GM06990 (cell line): ENCODE results near the gene GRAP.

Experiments used
- DNase-seq: peaks from one replicate; pipeline ENCODE4 v3.0.0-alpha.2; 2011; ENCODE audit not compliant: insufficient read length; ENCODE audit errors: extremely low read depth
- H3K27me3 ChIP-seq: replicated peaks from 2 replicates; pipeline ENCODE4 v1.6.0; 2011; ENCODE audit warnings: low read length; ENCODE audit not compliant: control insufficient read depth, insufficient read depth
- H3K36me3 ChIP-seq: 2 replicates; pipeline ENCODE4 v1.5.1; 2011; ENCODE audit warnings: low read length; ENCODE audit not compliant: control insufficient read depth, insufficient read depth
- H3K4me3 ChIP-seq: replicated peaks from 2 replicates; pipeline ENCODE4 v1.5.1; 2011; ENCODE audit warnings: low read depth, mild to moderate bottlenecking, control low read depth, low read length
- TF ChIP-seq, protein P1 (sequence below): IDR thresholded peaks from 2 replicates; pipeline ENCODE4 v1.5.1; 2011; ENCODE audit warnings: low read length, control low read depth, mild to moderate bottlenecking, inconsistent platforms; ENCODE audit not compliant: insufficient read depth, poor library complexity, severe bottlenecking

Gene GRAP

DNA sequence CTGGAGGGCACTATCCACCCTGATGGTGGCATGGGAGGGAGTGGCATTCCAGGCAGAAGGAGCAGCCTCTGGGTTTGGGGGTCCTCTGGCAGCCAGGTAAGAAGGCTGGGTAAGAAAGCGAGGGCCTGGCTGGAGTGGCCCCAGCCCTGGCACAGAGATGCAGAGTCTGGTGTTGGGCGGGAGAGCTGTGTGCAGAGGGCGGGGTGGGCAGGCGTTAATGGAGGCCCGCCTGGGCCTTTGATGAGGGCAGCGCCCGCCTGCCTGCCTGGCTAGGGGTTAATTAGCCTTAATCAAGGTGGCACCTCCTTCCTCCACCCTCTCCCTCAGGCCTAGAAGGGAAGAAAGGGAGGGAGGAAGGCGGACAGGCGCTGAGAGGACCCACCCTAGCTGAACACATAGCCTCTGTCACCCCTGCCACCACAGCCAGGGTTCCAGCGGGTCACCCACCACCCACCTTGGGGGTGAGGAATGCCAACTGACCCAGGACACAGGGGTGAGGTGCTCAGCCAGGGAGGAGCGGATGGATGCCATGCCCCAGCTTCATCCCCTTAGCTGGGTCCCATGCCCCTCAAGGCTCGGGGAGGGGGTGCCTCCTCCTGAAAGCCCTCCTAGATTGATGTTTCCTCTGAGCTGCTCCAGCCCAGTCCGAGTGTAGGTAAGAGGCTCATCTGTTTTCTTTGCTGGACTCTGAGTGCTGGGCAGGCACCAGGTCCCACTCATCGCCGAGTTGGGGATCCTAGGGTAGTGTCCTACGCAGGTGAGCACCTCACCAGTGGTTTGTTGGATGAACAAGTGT lies 28.8 kb downstream of the GRAP start:
- no peak overlapping the region for H3K4me3 ChIP-seq
- no peak for DNase-seq
- no peaks in the 10 kb centered on the region; the same call in 1 of the 2 replicates for H3K27me3 ChIP-seq
- peaks cover 18% of the 10 kb centered on the region for H3K36me3 ChIP-seq
- TF ChIP-seq, protein P1, sequence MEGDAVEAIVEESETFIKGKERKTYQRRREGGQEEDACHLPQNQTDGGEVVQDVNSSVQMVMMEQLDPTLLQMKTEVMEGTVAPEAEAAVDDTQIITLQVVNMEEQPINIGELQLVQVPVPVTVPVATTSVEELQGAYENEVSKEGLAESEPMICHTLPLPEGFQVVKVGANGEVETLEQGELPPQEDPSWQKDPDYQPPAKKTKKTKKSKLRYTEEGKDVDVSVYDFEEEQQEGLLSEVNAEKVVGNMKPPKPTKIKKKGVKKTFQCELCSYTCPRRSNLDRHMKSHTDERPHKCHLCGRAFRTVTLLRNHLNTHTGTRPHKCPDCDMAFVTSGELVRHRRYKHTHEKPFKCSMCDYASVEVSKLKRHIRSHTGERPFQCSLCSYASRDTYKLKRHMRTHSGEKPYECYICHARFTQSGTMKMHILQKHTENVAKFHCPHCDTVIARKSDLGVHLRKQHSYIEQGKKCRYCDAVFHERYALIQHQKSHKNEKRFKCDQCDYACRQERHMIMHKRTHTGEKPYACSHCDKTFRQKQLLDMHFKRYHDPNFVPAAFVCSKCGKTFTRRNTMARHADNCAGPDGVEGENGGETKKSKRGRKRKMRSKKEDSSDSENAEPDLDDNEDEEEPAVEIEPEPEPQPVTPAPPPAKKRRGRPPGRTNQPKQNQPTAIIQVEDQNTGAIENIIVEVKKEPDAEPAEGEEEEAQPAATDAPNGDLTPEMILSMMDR: no peak

DNA sequence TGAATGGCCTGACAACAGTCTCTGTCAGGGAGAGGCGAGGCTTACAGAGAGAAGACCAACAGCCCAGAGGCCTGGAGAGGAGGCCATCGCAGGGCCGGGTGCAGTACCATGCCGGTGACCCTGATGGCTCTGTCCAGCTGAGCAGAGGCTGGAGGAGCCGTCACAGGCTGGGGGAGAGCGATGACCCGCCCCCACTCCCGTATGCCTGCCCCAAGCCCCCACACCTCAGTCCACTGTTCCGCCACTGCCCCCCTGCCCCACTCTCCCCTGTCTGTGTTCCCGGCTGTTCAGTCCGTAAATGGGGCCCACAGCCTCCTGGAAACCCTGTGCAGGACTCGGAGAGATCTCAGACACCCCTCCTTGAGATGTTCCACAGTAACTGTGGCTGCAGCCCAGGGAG lies 29.4 kb downstream of the GRAP start:
- TF ChIP-seq, protein P1: no peak
- DNase-seq: no peak
- Histone ChIP-seq H3K27me3 (no peaks in the 10 kb centered on the region; the same call in 1 of the 2 replicates), H3K36me3 (peaks cover 12% of the 10 kb centered on the region), H3K4me3 (no peak overlapping the region)

DNA sequence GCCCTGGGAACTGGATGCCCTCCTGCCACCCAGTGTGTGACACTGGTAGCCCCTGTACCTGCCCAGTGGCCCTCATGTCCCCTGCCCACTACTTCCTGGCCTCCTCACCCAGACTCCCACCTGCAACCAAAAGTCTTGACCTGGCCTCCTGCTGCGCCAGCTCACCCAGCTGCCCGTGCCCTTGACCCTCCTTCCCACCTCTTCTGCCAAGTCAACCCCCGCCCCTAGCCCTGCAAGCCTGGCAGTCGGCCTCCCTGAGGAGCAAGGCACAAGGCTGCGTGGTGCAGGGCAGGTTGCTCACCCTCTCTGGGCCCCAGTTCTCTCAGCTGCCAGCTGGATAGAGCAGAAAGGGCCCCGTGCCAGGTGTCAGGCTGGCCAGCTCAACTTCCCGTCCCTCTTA lies 29.9 kb downstream of the GRAP start:
- no peaks in the 10 kb centered on the region; the same call in 1 of the 2 replicates for H3K27me3 ChIP-seq

DNA sequence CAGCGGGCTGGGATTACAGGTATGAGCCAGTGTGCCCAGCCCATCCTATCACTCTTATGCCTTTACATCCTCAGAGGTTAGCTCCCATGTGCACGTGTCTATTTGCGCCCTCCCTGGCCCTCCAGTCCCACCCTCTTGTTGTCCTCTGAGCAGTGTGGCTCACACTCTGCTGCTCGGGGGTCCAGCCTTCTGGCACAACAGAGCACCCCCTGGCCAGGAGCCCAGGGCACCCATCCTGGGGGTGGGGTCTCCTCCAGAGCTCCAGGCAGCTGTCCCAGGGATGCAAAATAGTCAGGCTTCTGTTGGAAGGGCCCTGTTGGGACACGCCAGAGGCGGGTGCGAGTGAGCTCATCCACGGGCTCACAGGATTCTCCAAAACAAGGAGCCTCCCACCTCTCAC lies 30.5 kb downstream of the GRAP start:
- DNase-seq: no peak
- Histone ChIP-seq H3K27me3 (no peaks in the 10 kb centered on the region; the same call in 1 of the 2 replicates), H3K4me3 (no peak overlapping the region), H3K36me3 (peaks cover 7% of the 10 kb centered on the region)
- TF ChIP-seq, protein P1: no peak

More for the DNA sequence above, 29.9 kb downstream of the GRAP start:
- Histone ChIP-seq H3K4me3 (no peak overlapping the region), H3K36me3 (peaks cover 11% of the 10 kb centered on the region)
- TF ChIP-seq, protein P1: no peak
- DNase-seq: no peak

DNA sequence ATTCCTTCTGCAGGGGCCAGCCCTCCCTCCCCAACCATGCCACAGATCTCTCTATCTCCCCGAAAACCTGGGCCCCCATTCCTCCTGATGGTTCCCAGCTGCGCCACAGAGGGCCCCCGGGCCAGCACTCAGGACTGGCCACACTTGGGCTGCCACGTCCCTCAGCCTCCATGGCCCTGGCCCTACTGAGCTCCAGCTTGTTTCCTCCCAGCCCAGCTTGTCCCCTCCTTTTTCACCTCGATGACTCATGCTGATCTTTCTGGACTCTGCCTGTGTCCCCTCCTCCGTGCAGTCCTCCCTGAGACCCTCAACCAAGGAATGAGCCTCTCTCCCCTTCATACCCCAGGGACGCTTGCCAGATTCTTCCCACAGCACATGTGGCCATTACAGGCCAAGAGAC lies 31.3 kb downstream of the GRAP start:
- H3K36me3 ChIP-seq: peaks cover 1% of the 10 kb centered on the region; the same call in 1 of the 2 replicates
- H3K4me3 ChIP-seq: no peak overlapping the region
- TF ChIP-seq, protein P1: no peak
- DNase-seq: no peak
- H3K27me3 ChIP-seq: no peaks in the 10 kb centered on the region; the same call in 1 of the 2 replicates
